K562 (cell line): ENCODE data around the gene TLCD1. TPM values are rescaled to one million over a fixed set of nuclear protein-coding genes. Genes with fewer than 3 reads are reported as not detected.

Experiments
- GABPB1 ChIP-seq: sonication (generic); formaldehyde crosslinking; IDR thresholded peaks from 2 replicates; pipeline ENCODE4 v1.8.0; 2022; ENCODE audit warnings: mild to moderate bottlenecking, missing genetic modification reagents
- MIER1 ChIP-seq: fragments of 450-650 bp; IDR thresholded peaks from 2 replicates; pipeline ENCODE4 v1.6.1; 2016; ENCODE audit warnings: antibody characterized with exemption, mild to moderate bottlenecking, low read depth
- PML ChIP-seq: IDR thresholded peaks from 2 replicates; pipeline ENCODE4 v1.6.1; 2012; ENCODE audit warnings: low read length, inconsistent platforms
- RFX5 ChIP-seq: IDR thresholded peaks from 2 replicates; pipeline ENCODE4 v1.6.1; 2011; ENCODE audit warnings: low read depth, mild to moderate bottlenecking, improper control_type of control experiment, low read length
- polyA plus RNA-seq, 8 experiments: library from polyadenylated mRNA; depleted of rRNA in 4 of 8; stranded (reverse) in 5 of 8; unstranded in 3 of 8; fragments of >200 nt; fragmentation: Nextera tagmentation in 2 of 8; fragmentation: Illumina TruSeq in 1 of 8; extraction: Ambion mirVana in 2 of 8; extraction: Trizol in 1 of 8; gene quantifications; 2 replicates each; pipeline versions ENCODE4 v1.2.1 to v1.2.3, GENCODE V29; 2011 to 2014; ENCODE audit warnings: inconsistent platforms in 1 of 8, missing spikeins in 1 of 8
- total RNA-seq, 7 experiments: library from RNA; depleted of rRNA in 6 of 7; stranded (reverse); fragments of >200 nt in 6 of 7; fragmentation: Illumina TruSeq in 2 of 7; extraction: Trizol in 2 of 7; gene quantifications; 2 replicates each; pipeline versions ENCODE4 v1.2.1 to v1.2.3, GENCODE V29; 2011 to 2021; ENCODE audit warnings: low replicate concordance in 1 of 7
- TF ChIP-seq, protein P1 (sequence below): fragments of 250-450 bp; sonication (Bioruptor Pico); IDR thresholded peaks from 2 replicates; pipeline ENCODE4 v1.8.0; 2022; ENCODE audit warnings: moderate library complexity, mild to moderate bottlenecking, inconsistent platforms
- TF ChIP-seq, protein P2 (sequence below): sonication (generic); formaldehyde crosslinking; IDR thresholded peaks from 2 replicates; pipeline ENCODE4 v1.8.1; 2023; ENCODE audit warnings: mild to moderate bottlenecking, missing genetic modification reagents
- TF ChIP-seq, protein P3 (sequence below): fragments of 250-450 bp; sonication (Bioruptor Pico); IDR thresholded peaks from 2 replicates; pipeline ENCODE4 v1.6.1; 2021; ENCODE audit warnings: mild to moderate bottlenecking
- TF ChIP-seq, protein P4 (sequence below): fragments of 200-600 bp; sonication (generic); IDR thresholded peaks from one replicate; pipeline ENCODE4 v1.6.1; 2012; ENCODE audit warnings: mild to moderate bottlenecking, low read depth, low read length, inconsistent platforms
- TF ChIP-seq, protein P5 (sequence below), 2 experiments: IDR thresholded peaks in 1 of 2; conservative IDR thresholded peaks in 1 of 2; 2 replicates each; pipeline ENCODE4 v1.6.1; 2016; ENCODE audit warnings: low read depth in 2 of 2, mild to moderate bottlenecking in 1 of 2, missing compliant biosample characterization in 1 of 2, missing genetic modification characterization in 1 of 2, moderate library complexity in 1 of 2

TLCD1 gene
- total and polyA plus RNA-seq, 9 of the 15 experiments (the other 6 are each of a cell fraction or from before 2014, with no cell fraction given) = 6.8 to 37.7 (median 21.7) TPM

DNA sequence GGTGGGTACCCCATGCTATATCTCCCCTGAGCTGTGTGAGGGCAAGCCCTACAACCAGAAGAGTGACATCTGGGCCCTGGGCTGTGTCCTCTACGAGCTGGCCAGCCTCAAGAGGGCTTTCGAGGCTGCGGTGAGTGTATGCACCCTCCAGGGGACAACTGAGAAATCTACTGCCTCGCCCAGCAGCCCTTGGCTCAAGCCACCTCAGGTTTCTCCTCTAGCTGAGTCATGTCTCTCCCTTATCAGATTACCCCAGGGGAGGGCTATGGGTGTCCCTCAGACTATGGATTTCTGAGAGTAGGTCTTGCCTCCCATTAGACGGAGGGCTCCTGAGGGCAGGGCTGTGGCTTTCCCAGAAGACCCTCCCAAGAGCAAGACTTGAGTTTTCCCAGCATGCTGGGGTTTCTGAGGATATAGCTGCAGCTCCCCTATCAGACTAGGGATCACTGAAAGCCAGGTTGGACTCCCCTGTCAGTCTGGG, 9.2 kb upstream of the TLCD1 start (continued):
- TF ChIP-seq, protein P1, sequence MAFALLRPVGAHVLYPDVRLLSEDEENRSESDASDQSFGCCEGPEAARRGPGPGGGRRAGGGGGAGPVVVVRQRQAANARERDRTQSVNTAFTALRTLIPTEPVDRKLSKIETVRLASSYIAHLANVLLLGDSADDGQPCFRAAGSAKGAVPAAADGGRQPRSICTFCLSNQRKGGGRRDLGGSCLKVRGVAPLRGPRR = no peak
- TF ChIP-seq, protein P2, sequence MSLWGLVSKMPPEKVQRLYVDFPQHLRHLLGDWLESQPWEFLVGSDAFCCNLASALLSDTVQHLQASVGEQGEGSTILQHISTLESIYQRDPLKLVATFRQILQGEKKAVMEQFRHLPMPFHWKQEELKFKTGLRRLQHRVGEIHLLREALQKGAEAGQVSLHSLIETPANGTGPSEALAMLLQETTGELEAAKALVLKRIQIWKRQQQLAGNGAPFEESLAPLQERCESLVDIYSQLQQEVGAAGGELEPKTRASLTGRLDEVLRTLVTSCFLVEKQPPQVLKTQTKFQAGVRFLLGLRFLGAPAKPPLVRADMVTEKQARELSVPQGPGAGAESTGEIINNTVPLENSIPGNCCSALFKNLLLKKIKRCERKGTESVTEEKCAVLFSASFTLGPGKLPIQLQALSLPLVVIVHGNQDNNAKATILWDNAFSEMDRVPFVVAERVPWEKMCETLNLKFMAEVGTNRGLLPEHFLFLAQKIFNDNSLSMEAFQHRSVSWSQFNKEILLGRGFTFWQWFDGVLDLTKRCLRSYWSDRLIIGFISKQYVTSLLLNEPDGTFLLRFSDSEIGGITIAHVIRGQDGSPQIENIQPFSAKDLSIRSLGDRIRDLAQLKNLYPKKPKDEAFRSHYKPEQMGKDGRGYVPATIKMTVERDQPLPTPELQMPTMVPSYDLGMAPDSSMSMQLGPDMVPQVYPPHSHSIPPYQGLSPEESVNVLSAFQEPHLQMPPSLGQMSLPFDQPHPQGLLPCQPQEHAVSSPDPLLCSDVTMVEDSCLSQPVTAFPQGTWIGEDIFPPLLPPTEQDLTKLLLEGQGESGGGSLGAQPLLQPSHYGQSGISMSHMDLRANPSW = no peak; the same call in 1 of the 2 replicates
- no peak for TF ChIP-seq RFX5
- peak; percentile 31; the same call in 1 of the 2 replicates for TF ChIP-seq PML
- TF ChIP-seq, protein P3, sequence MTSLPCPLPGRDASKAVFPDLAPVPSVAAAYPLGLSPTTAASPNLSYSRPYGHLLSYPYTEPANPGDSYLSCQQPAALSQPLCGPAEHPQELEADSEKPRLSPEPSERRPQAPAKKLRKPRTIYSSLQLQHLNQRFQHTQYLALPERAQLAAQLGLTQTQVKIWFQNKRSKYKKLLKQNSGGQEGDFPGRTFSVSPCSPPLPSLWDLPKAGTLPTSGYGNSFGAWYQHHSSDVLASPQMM (CRISPR knock-in tag) = no peak
- TF ChIP-seq, protein P4, sequence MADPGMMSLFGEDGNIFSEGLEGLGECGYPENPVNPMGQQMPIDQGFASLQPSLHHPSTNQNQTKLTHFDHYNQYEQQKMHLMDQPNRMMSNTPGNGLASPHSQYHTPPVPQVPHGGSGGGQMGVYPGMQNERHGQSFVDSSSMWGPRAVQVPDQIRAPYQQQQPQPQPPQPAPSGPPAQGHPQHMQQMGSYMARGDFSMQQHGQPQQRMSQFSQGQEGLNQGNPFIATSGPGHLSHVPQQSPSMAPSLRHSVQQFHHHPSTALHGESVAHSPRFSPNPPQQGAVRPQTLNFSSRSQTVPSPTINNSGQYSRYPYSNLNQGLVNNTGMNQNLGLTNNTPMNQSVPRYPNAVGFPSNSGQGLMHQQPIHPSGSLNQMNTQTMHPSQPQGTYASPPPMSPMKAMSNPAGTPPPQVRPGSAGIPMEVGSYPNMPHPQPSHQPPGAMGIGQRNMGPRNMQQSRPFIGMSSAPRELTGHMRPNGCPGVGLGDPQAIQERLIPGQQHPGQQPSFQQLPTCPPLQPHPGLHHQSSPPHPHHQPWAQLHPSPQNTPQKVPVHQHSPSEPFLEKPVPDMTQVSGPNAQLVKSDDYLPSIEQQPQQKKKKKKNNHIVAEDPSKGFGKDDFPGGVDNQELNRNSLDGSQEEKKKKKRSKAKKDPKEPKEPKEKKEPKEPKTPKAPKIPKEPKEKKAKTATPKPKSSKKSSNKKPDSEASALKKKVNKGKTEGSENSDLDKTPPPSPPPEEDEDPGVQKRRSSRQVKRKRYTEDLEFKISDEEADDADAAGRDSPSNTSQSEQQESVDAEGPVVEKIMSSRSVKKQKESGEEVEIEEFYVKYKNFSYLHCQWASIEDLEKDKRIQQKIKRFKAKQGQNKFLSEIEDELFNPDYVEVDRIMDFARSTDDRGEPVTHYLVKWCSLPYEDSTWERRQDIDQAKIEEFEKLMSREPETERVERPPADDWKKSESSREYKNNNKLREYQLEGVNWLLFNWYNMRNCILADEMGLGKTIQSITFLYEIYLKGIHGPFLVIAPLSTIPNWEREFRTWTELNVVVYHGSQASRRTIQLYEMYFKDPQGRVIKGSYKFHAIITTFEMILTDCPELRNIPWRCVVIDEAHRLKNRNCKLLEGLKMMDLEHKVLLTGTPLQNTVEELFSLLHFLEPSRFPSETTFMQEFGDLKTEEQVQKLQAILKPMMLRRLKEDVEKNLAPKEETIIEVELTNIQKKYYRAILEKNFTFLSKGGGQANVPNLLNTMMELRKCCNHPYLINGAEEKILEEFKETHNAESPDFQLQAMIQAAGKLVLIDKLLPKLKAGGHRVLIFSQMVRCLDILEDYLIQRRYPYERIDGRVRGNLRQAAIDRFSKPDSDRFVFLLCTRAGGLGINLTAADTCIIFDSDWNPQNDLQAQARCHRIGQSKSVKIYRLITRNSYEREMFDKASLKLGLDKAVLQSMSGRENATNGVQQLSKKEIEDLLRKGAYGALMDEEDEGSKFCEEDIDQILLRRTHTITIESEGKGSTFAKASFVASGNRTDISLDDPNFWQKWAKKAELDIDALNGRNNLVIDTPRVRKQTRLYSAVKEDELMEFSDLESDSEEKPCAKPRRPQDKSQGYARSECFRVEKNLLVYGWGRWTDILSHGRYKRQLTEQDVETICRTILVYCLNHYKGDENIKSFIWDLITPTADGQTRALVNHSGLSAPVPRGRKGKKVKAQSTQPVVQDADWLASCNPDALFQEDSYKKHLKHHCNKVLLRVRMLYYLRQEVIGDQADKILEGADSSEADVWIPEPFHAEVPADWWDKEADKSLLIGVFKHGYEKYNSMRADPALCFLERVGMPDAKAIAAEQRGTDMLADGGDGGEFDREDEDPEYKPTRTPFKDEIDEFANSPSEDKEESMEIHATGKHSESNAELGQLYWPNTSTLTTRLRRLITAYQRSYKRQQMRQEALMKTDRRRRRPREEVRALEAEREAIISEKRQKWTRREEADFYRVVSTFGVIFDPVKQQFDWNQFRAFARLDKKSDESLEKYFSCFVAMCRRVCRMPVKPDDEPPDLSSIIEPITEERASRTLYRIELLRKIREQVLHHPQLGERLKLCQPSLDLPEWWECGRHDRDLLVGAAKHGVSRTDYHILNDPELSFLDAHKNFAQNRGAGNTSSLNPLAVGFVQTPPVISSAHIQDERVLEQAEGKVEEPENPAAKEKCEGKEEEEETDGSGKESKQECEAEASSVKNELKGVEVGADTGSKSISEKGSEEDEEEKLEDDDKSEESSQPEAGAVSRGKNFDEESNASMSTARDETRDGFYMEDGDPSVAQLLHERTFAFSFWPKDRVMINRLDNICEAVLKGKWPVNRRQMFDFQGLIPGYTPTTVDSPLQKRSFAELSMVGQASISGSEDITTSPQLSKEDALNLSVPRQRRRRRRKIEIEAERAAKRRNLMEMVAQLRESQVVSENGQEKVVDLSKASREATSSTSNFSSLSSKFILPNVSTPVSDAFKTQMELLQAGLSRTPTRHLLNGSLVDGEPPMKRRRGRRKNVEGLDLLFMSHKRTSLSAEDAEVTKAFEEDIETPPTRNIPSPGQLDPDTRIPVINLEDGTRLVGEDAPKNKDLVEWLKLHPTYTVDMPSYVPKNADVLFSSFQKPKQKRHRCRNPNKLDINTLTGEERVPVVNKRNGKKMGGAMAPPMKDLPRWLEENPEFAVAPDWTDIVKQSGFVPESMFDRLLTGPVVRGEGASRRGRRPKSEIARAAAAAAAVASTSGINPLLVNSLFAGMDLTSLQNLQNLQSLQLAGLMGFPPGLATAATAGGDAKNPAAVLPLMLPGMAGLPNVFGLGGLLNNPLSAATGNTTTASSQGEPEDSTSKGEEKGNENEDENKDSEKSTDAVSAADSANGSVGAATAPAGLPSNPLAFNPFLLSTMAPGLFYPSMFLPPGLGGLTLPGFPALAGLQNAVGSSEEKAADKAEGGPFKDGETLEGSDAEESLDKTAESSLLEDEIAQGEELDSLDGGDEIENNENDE = no peak
- TF ChIP-seq, protein P5, sequence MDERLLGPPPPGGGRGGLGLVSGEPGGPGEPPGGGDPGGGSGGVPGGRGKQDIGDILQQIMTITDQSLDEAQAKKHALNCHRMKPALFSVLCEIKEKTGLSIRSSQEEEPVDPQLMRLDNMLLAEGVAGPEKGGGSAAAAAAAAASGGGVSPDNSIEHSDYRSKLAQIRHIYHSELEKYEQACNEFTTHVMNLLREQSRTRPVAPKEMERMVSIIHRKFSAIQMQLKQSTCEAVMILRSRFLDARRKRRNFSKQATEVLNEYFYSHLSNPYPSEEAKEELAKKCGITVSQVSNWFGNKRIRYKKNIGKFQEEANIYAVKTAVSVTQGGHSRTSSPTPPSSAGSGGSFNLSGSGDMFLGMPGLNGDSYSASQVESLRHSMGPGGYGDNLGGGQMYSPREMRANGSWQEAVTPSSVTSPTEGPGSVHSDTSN (CRISPR knock-in tag; IDR thresholded peaks at IDR 0.05; ENCODE audit: low read depth) = no peak
- TF ChIP-seq, protein P5 (tag; conservative IDR thresholded peaks at IDR 0.05; ENCODE audit: low read depth) = no peak; the same call in 1 of the 2 replicates
- TF ChIP-seq MIER1 = no peak
- TF ChIP-seq GABPB1 (CRISPR knock-in tag) = no peak
